Suprapubic skin (tissue), 4 donors: ENCODE data around the gene LMNB1. TPM values are rescaled to one million over a fixed set of nuclear protein-coding genes. Genes with fewer than 3 reads are reported as not detected.

Experiments
- DNase-seq, 2 donors: peaks; one replicate each; pipeline ENCODE4 v3.0.0-alpha.2; 2019; ENCODE audit warnings: low spot score in 2 of 2
- H3K27ac ChIP-seq: fragments of 200-600 bp; sonication (generic); one replicate; pipeline ENCODE4 v1.5.1; 2019
- H3K27me3 ChIP-seq: fragments of 200-600 bp; sonication (generic); one replicate; pipeline ENCODE4 v1.5.1; 2019
- H3K36me3 ChIP-seq: fragments of 200-600 bp; sonication (generic); one replicate; pipeline ENCODE4 v1.5.1; 2019
- H3K4me1 ChIP-seq: fragments of 200-600 bp; sonication (generic); one replicate; pipeline ENCODE4 v1.5.1; 2019
- H3K4me3 ChIP-seq: fragments of 200-600 bp; sonication (generic); one replicate; pipeline ENCODE4 v1.5.1; 2019; ENCODE audit warnings: mild to moderate bottlenecking
- H3K9me3 ChIP-seq: fragments of 200-600 bp; sonication (generic); one replicate; pipeline ENCODE4 v1.5.1; 2019
- EP300 ChIP-seq: sonication (generic); formaldehyde crosslinking; IDR thresholded peaks from one replicate; pipeline ENCODE4 v1.6.1; 2017; ENCODE audit warnings: antibody characterized with exemption
- POLR2A ChIP-seq, 2 donors: fragments of 450-650 bp; IDR thresholded peaks; one replicate each; pipeline ENCODE4 v1.6.1; 2017; ENCODE audit warnings: antibody characterized with exemption in 2 of 2, mild to moderate bottlenecking in 2 of 2, moderate library complexity in 2 of 2
- POLR2AphosphoS5 ChIP-seq, 3 donors: sonication (generic); formaldehyde crosslinking; IDR thresholded peaks; one replicate each; pipeline ENCODE4 v1.6.1; 2017; ENCODE audit warnings: antibody characterized with exemption in 3 of 3
- WGBS: methylation state at CpG from one replicate; pipeline ENCODE4 v1.1.5; 2018; 5-methylcytosine and 5-hydroxymethylcytosine counted together
- total RNA-seq, 4 donors: library from RNA; depleted of rRNA; stranded (reverse); fragments of >200 nt; gene quantifications; one replicate each; pipeline ENCODE4 v1.1.0, GENCODE V29; 2016
- TF ChIP-seq, protein P1 (sequence below), 2 donors: fragments of 200-600 bp in 1 of 2; fragments of 450-650 bp in 1 of 2; sonication (generic) in 1 of 2; IDR thresholded peaks; one replicate each; pipeline ENCODE4 v1.5.1; 2016 to 2019; ENCODE audit warnings: antibody characterized with exemption in 2 of 2, mild to moderate bottlenecking in 1 of 2, moderate library complexity in 1 of 2

LMNB1 gene
- total RNA-seq, 4 donors from 2014 or later, result 12.1 to 18.3 (median 14.6) TPM

DNA sequence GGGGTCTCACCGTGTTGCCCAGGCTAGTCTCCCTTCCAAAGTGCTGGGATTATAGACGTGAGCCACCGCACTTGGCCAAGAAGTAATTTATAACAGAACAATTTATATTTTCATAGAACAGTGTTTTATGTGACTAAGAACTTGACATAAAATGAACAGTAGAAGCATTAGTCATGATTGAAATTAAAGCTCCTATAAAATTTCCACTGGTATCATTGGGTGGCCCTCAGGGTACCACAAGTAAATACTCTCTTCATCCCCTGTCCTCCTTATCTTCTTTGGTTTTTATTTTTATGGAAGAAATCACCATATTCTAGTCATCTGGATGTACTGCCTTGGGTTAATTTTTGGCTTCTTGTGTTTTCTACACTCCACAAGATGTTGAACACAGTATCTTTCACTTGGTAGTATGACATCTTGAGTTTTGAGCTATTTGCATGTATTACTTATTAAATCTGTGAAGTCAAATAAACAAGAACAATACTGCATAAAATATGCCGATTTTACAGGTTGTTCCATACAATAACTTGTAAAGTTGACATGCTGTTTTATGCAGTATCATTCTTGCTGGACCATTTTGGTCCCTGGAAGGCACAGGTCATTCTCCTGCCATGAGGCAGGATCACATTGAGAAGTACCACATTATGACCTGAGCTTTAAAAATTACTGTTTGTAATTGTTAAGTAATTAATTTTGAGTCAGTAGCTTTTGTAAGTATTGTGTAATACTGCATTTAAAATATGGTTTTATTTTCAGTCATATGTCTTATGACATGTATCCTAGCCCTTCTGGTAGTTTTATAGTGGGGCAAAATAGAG lies 24.4 kb downstream of the LMNB1 start:
- no peak for DNase-seq
- Histone ChIP-seq H3K27me3 (no peaks in the 10 kb centered on the region), H3K27ac (no peak overlapping the region), H3K9me3 (no peaks in the 10 kb centered on the region), H3K4me1 (no peaks in the 10 kb centered on the region), H3K36me3 (no peaks in the 10 kb centered on the region), H3K4me3 (no peak overlapping the region)
- 80% methylated on average over 4 of the region's 4 CpGs for WGBS
- TF ChIP-seq POLR2AphosphoS5 (IDR thresholded peaks at IDR 0.05) (no peak), POLR2A (IDR thresholded peaks at IDR 0.05) (no peak), EP300 (no peak)
- TF ChIP-seq, protein P1, sequence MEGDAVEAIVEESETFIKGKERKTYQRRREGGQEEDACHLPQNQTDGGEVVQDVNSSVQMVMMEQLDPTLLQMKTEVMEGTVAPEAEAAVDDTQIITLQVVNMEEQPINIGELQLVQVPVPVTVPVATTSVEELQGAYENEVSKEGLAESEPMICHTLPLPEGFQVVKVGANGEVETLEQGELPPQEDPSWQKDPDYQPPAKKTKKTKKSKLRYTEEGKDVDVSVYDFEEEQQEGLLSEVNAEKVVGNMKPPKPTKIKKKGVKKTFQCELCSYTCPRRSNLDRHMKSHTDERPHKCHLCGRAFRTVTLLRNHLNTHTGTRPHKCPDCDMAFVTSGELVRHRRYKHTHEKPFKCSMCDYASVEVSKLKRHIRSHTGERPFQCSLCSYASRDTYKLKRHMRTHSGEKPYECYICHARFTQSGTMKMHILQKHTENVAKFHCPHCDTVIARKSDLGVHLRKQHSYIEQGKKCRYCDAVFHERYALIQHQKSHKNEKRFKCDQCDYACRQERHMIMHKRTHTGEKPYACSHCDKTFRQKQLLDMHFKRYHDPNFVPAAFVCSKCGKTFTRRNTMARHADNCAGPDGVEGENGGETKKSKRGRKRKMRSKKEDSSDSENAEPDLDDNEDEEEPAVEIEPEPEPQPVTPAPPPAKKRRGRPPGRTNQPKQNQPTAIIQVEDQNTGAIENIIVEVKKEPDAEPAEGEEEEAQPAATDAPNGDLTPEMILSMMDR (IDR thresholded peaks at IDR 0.05), result no peak

DNA sequence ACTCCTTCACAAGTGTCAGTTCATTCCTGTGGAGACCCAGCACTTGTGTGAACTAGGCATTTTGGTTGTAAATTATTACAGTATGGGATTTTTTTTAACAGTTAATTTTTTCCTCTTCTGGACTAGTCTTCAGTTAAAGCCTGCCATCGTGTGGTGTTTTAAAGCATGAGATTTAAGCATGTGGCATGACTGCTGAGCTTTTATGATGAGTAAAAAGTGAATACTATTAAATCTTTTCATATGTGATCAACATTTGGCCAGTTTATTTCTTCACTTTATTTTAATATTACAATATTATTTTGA lies 25.0 kb downstream of the LMNB1 start:
- no peaks in the 10 kb centered on the region for H3K27me3 ChIP-seq
- H3K9me3 ChIP-seq, result no peaks in the 10 kb centered on the region
- H3K27ac ChIP-seq, result no peak overlapping the region
- no peaks in the 10 kb centered on the region for H3K4me1 ChIP-seq
- peaks cover 3% of the 10 kb centered on the region for H3K36me3 ChIP-seq
- H3K4me3 ChIP-seq, result no peak overlapping the region
- 14% methylated on average over 1 of the region's 1 CpG for WGBS
- DNase-seq, result no peak
- TF ChIP-seq, protein P1 (IDR thresholded peaks at IDR 0.05), result peak in 1 of 2 donors; percentile 23
- no peak for TF ChIP-seq EP300

DNA sequence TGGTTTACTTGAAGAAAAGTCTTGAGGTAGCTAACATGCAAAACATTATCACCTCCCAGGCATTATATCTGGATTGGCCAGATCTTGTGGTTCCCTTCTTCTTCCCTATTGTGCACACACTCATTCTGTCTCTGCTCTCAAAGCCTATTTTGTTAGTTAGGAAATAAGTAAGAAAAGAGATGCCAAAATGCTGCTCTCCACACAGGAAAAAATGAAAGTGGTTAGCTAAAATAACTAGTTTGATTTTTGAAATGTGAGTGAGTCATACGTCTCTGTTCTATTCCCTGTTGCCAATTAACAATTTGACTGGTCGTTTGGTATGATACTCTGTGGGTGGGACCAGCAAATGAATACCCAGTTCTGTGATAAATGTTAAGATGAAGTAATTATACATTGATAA lies 28.1 kb downstream of the LMNB1 start:
- peaks cover 3% of the 10 kb centered on the region for H3K36me3 ChIP-seq
- TF ChIP-seq POLR2A (IDR thresholded peaks at IDR 0.05) (no peak), EP300 (no peak), POLR2AphosphoS5 (IDR thresholded peaks at IDR 0.05) (no peak)
- TF ChIP-seq, protein P1 (IDR thresholded peaks at IDR 0.05), result no peak
- WGBS, result 13% methylated on average over 2 of the region's 2 CpGs
- no peak overlapping the region for H3K27ac ChIP-seq
- H3K4me1 ChIP-seq, result no peaks in the 10 kb centered on the region
- no peaks in the 10 kb centered on the region for H3K9me3 ChIP-seq
- no peak overlapping the region for H3K4me3 ChIP-seq
- no peaks in the 10 kb centered on the region for H3K27me3 ChIP-seq
- DNase-seq, result no peak

DNA sequence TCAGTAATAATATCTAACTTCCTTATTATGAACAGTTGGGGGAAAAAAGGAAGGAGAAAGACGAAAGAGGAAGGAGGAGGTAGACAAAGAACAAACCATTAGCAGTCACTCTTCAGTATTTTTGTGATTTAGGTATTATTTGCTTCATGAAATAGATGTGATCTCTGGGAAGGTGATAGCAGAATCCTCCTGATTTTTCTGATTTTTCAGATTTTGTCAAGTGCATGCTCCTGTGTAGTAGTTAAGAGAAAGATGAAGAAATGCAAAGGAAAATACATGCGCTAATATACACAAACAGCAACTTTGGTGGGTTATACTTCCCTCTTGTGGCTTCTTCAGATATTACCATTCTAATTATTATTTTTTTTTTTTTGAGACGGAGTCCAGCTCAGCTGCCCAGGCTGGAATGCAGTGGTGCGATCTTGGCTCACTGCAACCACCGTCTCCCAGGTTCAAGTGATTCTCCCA lies 31.6 kb downstream of the LMNB1 start:
- DNase-seq, result no peak
- Histone ChIP-seq H3K27me3 (no peaks in the 10 kb centered on the region), H3K27ac (no peak overlapping the region), H3K4me3 (no peak overlapping the region), H3K4me1 (no peaks in the 10 kb centered on the region), H3K36me3 (peaks cover 3% of the 10 kb centered on the region), H3K9me3 (no peaks in the 10 kb centered on the region)
- no peak for TF ChIP-seq POLR2A (IDR thresholded peaks at IDR 0.05)
- TF ChIP-seq POLR2AphosphoS5 (IDR thresholded peaks at IDR 0.05), result no peak
- TF ChIP-seq, protein P1 (IDR thresholded peaks at IDR 0.05), result peak in 1 of 2 donors; percentile 45
- no peak for TF ChIP-seq EP300
- WGBS, result 56% methylated on average over 5 of the region's 5 CpGs

DNA sequence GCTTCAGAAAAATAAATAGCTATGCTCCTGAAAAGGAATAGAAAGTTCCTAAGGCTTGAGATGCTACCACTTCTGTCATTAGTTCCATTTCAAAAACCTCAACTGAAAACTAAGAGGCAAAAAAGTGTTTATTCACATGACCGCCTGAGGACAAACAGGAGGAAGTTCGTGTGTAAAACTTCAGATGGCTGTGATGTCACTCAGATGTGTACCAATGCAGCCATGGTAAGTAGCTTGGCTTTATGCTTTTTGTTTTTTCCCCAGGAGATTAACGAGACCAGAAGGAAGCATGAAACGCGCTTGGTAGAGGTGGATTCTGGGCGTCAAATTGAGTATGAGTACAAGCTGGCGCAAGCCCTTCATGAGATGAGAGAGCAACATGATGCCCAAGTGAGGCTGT lies 33.0 kb downstream of the LMNB1 start:
- no peaks in the 10 kb centered on the region for H3K27me3 ChIP-seq
- H3K27ac ChIP-seq, result no peak overlapping the region
- 84% methylated on average over 7 of the region's 7 CpGs for WGBS

More for the DNA sequence above, 33.0 kb downstream of the LMNB1 start:
- no peak for DNase-seq
- TF ChIP-seq POLR2A (IDR thresholded peaks at IDR 0.05) (no peak), EP300 (no peak), POLR2AphosphoS5 (IDR thresholded peaks at IDR 0.05) (no peak)
- TF ChIP-seq, protein P1 (IDR thresholded peaks at IDR 0.05), result no peak
- Histone ChIP-seq H3K4me3 (no peak overlapping the region), H3K36me3 (peaks cover 3% of the 10 kb centered on the region), H3K4me1 (no peaks in the 10 kb centered on the region), H3K9me3 (no peaks in the 10 kb centered on the region)
